Activated CD4-positive, alpha-beta T cell treated with anti-CD3 and anti-CD28 coated beads, Interleukin-2, amount 10 ng/mL, durations not matched to agents 7 days and 5 days (primary cell): Measurements from ENCODE around the gene ELFN1. TPM values are rescaled to one million over a fixed set of nuclear protein-coding genes. Genes with fewer than 3 reads are reported as not detected.

ENCODE experiments used
- CTCF ChIA-PET: fragments of 350-600 bp; sonication (Branson Sonifier 250); formaldehyde crosslinking; loops from one replicate; lab custom pipeline; 2021; ENCODE audit warnings: antibody characterized with exemption; lab: Charles Lee
- POLR2A ChIA-PET: fragments of 350-600 bp; sonication (Branson Sonifier 250); formaldehyde crosslinking; loops from one replicate; lab custom pipeline; 2021; ENCODE audit warnings: antibody characterized with exemption; lab: Charles Lee
- DNase-seq: peaks from one replicate; pipeline ENCODE4 v3.0.0-alpha.2; 2020
- H3K27ac Mint-ChIP-seq: one replicate; pipeline ENCODE4 v1.8.0; 2021; ENCODE audit warnings: mild to moderate bottlenecking, moderate library complexity, mixed read lengths
- H3K27me3 Mint-ChIP-seq: one replicate; pipeline ENCODE4 v1.8.0; 2021; ENCODE audit warnings: mixed read lengths
- H3K36me3 Mint-ChIP-seq: one replicate; pipeline ENCODE4 v1.8.0; 2021; ENCODE audit warnings: low read depth, mixed read lengths
- H3K4me1 Mint-ChIP-seq: one replicate; pipeline ENCODE4 v1.8.0; 2021; ENCODE audit warnings: mixed read lengths
- H3K4me3 Mint-ChIP-seq: one replicate; pipeline ENCODE4 v1.8.0; 2021; ENCODE audit warnings: mild to moderate bottlenecking, moderate library complexity, mixed read lengths
- H3K9me3 Mint-ChIP-seq: one replicate; pipeline ENCODE4 v1.8.0; 2021; ENCODE audit warnings: mixed read lengths
- total RNA-seq, 2 experiments: library from RNA; stranded (reverse); gene quantifications; one replicate each; pipeline ENCODE4 v1.2.3, GENCODE V29; 2021

ELFN1 gene
- total RNA-seq, 2 experiments from 2014 or later: 0.07 TPM; not detected in 1

DNA sequence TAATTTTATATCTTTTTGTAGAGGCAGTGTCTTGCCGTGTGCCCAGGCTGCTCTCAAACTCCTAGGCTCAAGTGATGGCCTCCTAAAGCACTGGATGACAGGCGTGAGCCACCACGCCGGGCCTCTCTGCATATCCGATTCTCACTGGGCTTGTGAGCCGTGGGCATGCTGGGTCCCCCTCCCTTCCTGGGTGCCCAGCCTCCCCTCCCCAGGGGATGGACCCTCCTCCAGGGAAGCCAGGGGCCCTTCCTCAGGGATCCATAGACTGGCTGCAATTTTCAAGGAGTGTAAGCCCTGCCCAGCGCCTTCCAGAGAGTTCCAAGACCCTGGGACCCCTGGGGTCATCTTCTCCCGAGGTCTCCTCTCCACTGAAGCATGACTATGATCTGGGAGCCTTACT is 23.7 kb upstream of the ELFN1 start:
- no peak overlapping the region for H3K4me3 Mint-ChIP-seq
- no peak overlapping the region for H3K27ac Mint-ChIP-seq
- ChIA-PET CTCF (interaction anchor here (0.6 kb wide), 1 partner anchor 72 kb away, joined by 3 read pairs; no protein-coding TSS in a partner anchor), POLR2A (no interaction called here)
- no peaks in the 10 kb centered on the region for H3K4me1 Mint-ChIP-seq
- DNase-seq: no peak
- no peaks in the 10 kb centered on the region for H3K27me3 Mint-ChIP-seq
- H3K36me3 Mint-ChIP-seq: no peaks in the 10 kb centered on the region
- H3K9me3 Mint-ChIP-seq: no peaks in the 10 kb centered on the region

DNA sequence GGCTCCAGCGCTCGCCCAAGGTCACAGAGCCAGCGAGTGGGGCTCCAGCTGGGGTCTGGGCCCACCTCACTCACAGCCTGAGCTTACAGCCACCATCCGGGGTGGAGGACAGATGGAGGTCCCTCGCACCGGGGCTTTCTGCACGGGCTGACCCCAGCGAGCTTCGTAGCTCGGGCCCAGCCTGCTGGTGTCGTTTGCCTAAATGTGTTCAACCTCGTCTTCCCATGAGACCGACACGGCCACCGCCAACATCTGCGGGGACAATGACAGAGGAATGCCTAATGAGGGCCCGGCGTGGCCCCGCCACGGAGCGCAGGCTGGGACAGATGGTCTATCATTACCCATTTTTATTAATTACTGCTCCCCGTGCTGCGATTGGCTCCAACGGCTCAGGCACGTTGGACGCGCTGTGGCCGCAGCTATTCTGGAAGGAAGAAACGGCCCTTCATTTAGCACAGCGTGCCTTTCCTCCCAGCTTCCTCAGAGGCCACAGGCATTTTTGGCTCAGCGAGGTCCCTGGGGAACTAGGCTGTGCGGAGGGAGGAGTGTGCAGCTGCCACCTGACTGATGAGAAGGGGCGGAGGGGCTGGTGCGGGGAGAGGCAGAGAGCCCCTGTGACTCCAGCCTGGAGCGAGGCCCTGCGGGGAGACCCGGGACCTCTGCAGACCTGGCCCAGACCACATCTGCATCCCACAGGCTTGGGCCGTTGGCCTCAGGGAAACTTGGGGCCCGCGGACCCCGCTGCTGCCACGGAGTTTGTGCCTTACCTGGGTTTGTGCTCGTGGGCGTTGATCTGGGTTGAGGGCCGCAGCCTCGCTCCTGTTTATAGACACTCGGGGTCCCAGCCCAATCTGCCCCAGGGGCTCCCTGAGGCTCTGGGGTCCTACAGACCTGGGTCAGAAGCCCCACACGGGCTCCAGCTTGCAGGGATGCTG is 22.9 kb upstream of the ELFN1 start:
- Mint-ChIP-seq H3K9me3 (no peaks in the 10 kb centered on the region), H3K4me3 (no peak overlapping the region), H3K36me3 (no peaks in the 10 kb centered on the region), H3K27me3 (no peaks in the 10 kb centered on the region), H3K27ac (no peak overlapping the region), H3K4me1 (no peaks in the 10 kb centered on the region)
- ChIA-PET CTCF (no interaction called here), POLR2A (no interaction called here)
- DNase-seq: no peak

DNA sequence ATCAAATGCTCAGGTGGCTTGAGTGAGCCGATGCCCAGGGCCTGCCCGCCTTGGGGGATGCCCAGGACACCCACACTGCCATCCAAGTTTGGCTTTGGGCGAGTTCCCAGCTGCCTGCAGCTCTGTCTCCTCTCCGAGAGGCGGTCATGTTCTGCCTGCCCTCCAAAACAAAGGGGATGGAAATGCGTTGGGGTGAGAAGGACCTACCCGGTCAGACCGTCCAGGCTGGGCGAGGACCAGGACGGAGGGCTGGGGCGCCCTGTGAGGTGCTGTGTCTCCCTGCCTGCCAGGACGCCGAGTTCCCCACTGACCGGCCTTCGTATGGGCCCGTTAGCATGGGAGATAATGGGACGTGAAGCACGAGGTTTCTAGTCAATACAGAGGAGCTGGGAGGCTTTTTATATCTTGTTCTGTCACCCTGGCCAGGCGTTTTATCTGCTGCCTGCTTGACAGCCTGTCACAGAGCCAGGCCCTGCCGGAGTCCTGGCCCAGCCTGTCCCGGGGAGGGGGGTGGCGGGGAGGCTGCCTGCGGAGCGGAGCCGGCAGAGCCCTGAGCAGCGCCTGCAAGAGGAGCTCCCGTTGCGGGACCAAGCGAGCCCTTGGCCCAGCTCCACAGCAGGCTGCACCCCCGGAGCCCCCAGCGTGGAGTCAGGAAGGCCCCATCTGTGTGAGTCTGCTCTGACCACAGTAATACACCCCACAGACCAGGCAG is 22.0 kb upstream of the ELFN1 start:
- H3K9me3 Mint-ChIP-seq: no peaks in the 10 kb centered on the region
- DNase-seq: no peak
- H3K4me1 Mint-ChIP-seq: no peaks in the 10 kb centered on the region
- ChIA-PET POLR2A (no interaction called here), CTCF (no interaction called here)
- H3K36me3 Mint-ChIP-seq: no peaks in the 10 kb centered on the region
- H3K27me3 Mint-ChIP-seq: no peaks in the 10 kb centered on the region
- no peak overlapping the region for H3K4me3 Mint-ChIP-seq
- no peak overlapping the region for H3K27ac Mint-ChIP-seq

DNA sequence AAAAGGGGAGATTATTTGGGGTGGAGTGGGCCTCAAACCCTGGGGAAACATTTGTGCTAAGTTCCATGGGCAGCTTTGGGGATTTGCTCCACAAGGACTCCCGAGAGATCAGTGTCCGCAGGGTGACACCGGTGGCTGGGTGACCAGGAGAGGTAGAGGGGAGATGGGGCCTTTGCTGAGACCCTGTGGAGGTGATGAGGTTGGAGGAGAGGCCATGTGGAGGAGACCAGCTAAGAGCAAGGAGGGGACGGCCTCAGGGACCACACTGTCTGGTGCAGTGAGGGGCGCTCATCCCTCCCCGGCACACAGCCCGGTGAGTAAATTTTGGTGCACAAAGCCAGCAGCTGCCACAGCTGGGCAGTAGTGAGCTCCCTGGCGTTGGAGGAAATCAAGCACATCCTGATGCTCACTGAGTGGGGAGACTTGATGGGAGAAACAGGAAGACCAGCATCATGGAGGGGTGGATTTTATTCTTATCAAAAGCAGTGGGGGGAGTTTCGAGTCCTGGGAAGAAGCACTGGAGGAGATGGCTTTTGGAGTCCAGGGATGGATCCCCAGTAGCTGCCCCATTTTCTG is 20.2 kb upstream of the ELFN1 start:
- Mint-ChIP-seq H3K27ac (peak overlapping the region; percentile 9), H3K36me3 (no peaks in the 10 kb centered on the region), H3K9me3 (no peaks in the 10 kb centered on the region), H3K4me3 (no peak overlapping the region), H3K4me1 (no peaks in the 10 kb centered on the region), H3K27me3 (no peaks in the 10 kb centered on the region)
- ChIA-PET CTCF (interaction anchor here (0.9 kb wide), 1 partner anchor 10 kb away, joined by 3 read pairs; no protein-coding TSS in a partner anchor), POLR2A (interaction anchor here (0.6 kb wide), 1 partner anchor 52 kb away, joined by 3 read pairs; no protein-coding TSS in a partner anchor)
- no peak for DNase-seq

DNA sequence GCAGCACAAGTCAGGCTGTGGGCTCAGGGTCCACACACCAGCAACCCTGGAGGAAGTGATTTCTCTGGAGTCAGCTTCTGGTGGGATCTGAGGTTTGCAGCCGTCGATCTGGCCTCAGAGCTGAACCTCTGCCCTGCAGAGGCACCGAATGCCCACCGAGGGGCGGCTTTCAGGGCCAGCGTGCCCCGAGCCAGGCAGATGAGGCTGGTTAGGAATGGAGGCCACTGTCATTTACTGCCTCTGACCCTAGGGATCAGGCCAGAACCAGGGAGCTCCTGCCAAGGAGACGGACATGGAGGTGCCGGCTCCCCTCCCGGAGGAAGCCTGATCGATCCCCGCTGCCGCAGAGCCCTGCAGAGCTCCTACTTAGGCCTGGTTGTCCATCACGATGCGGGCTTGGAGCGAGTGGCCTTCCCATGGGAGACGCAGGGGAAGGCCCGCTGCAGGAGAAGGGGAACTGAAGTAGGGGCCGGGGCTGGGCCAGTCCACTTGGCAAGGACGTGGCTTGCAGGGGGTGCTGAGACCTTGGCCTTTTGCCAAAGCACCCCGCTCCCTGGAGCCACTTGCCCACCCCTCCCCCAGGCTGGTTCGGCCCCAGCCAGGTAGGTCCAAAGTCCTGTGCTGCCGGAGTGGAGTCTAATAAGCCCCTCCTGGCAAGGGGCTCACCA is 19.6 kb upstream of the ELFN1 start:
- POLR2A ChIA-PET: no interaction called here
- Mint-ChIP-seq H3K9me3 (no peaks in the 10 kb centered on the region), H3K4me1 (no peaks in the 10 kb centered on the region), H3K27ac (no peak overlapping the region), H3K27me3 (no peaks in the 10 kb centered on the region), H3K36me3 (no peaks in the 10 kb centered on the region), H3K4me3 (no peak overlapping the region)
- CTCF ChIA-PET: no interaction called here
- no peak for DNase-seq

DNA sequence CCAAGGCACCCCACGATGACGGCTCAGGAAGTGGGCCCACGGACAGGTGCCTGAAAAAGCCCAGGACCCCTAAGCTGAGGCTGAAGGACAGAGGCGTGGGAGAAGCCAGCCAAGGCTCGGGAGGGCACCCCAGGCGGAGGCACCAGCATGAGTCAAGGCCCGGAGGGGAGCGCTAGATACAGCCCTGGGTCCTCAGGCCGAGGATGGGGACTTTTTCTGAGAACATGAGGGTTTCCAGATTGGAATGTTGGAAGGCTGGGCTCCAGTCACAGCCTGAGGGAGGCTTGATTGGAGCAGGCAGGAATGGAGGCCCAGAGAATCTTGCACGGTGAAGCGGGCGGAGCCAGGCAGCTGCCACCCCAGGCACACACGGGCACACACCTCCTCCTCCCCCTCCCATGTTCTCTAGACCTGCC is 19.0 kb upstream of the ELFN1 start:
- Mint-ChIP-seq H3K9me3 (no peaks in the 10 kb centered on the region), H3K36me3 (no peaks in the 10 kb centered on the region), H3K27ac (no peak overlapping the region), H3K27me3 (peaks cover 2% of the 10 kb centered on the region), H3K4me1 (no peaks in the 10 kb centered on the region), H3K4me3 (no peak overlapping the region)
- ChIA-PET CTCF (no interaction called here), POLR2A (no interaction called here)
- DNase-seq: no peak

DNA sequence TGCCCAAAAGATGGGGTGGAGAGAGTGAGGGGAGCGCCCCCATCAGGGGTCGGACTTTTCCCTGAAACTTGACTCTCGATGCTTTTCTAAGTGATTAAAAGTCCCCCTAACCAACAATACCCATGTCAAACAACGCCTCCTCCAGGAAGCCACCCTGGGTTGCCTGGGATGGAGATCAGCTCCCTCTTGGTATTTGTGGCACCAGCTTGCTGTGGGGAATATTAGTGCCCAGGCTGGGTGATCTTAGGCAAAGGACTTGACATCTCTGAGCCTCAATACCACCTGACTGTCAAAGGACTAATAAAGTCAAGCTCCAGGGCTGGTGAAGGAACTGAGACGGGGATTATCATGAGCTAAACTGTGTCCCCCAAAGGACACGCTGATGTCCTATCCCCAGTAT is 18.2 kb upstream of the ELFN1 start:
- no peak for DNase-seq
- Mint-ChIP-seq H3K27me3 (peaks cover 8% of the 10 kb centered on the region), H3K9me3 (no peaks in the 10 kb centered on the region), H3K4me3 (no peak overlapping the region), H3K27ac (no peak overlapping the region), H3K4me1 (no peaks in the 10 kb centered on the region), H3K36me3 (no peaks in the 10 kb centered on the region)
- ChIA-PET CTCF (no interaction called here), POLR2A (no interaction called here)

DNA sequence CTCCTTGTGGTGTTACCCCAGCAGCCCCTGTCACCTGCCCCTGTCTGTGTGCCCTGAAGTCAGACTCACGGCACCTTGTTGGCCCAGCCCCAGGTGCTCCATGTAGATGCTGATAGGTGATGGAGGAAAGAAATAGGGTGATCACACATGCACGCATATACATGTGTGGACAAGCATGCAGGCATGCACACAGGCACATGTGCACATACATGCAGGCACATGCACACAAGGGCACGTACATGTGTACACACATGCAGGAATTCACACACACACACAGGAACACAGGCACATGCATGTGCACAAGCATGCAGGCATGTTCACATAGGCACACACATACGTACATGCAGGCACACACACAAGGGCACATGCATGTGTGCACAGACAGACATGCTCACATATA is 16.6 kb upstream of the ELFN1 start:
- no peaks in the 10 kb centered on the region for H3K36me3 Mint-ChIP-seq
- H3K4me1 Mint-ChIP-seq: no peaks in the 10 kb centered on the region
- no peak overlapping the region for H3K27ac Mint-ChIP-seq
- POLR2A ChIA-PET: no interaction called here
- no peaks in the 10 kb centered on the region for H3K9me3 Mint-ChIP-seq
- CTCF ChIA-PET: no interaction called here
- H3K27me3 Mint-ChIP-seq: peaks cover 21% of the 10 kb centered on the region
- H3K4me3 Mint-ChIP-seq: no peak overlapping the region
- DNase-seq: no peak

DNA sequence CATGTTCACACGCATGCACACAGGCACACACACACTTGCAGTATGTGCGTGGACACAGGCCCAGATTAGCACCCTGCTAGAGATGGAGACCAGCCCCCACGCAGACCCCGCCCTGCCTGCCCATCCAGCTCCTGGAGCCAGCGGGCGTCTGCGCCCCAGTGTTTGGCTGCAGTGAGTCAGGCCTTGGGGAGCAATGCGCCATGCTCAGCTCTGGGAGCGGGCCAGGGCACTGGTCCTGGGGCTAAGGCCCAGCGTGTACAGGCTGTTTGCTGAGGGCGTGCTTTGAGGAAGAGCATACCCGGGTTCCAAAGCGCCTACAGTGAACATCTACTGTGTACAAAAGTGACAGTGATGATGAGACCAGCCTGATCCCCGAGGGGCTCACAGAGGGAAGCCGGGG is 16.0 kb upstream of the ELFN1 start:
- ChIA-PET CTCF (no interaction called here), POLR2A (no interaction called here)
- Mint-ChIP-seq H3K4me3 (no peak overlapping the region), H3K27me3 (peaks cover 22% of the 10 kb centered on the region), H3K9me3 (no peaks in the 10 kb centered on the region), H3K36me3 (no peaks in the 10 kb centered on the region), H3K27ac (no peak overlapping the region), H3K4me1 (no peaks in the 10 kb centered on the region)
- DNase-seq: no peak

DNA sequence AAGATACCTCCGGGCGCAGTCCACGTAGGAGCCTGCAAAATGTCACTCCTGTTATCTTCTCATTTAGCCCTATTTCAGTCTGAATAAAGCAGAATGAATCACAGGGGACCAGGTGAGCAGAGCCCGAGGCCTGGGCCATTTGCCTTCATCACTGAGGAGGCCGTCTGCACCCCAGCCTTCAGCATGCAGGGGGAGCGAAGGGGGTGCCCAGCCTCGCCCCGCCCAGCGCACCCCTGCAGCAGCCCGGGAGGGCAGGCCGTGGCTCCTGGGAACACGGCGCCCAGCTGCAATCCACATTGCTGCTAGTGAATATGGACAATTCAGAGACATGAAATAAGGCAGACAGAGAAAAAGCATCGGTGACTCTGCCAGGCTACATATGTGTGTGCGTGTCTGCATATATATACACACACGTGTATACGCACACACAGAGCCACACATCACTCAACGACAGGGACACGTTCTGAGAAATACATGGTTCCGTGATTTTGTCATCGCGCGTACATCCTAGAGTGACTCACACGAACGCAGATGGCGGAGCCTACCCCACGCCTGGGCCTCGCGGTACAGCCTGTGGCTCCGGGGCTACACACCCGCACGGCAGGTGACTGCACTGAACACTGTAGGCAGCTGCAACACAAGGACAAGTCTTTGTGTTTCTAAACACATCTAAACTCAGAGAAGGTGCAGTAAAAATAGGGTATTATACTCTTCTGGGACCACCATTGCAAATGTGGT is 15.2 kb upstream of the ELFN1 start:
- H3K4me1 Mint-ChIP-seq: no peaks in the 10 kb centered on the region
- ChIA-PET POLR2A (no interaction called here), CTCF (no interaction called here)
- no peaks in the 10 kb centered on the region for H3K36me3 Mint-ChIP-seq
- H3K27me3 Mint-ChIP-seq: peaks cover 22% of the 10 kb centered on the region
- DNase-seq: no peak
- H3K27ac Mint-ChIP-seq: no peak overlapping the region
- H3K4me3 Mint-ChIP-seq: no peak overlapping the region
- no peaks in the 10 kb centered on the region for H3K9me3 Mint-ChIP-seq

DNA sequence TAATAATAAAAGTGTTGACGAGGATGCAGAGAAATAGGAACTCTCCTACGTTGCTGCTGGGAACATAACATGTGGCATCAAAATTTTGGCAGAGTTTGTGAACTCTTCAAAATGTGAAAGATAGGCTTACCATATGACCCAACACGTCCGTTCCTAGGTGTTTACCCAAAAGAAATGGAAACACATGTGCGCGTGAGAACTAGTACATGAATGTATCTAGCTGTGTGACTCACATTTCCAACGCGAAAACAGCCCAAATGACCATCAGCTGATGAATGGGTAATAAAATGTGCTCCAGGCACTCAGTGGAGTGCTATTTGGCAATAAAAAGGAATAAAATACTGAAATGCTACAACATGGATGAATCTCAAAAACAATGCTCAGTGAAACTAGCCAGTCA is 10.4 kb upstream of the ELFN1 start:
- ChIA-PET POLR2A (no interaction called here), CTCF (interaction anchor here (1.3 kb wide), 1 partner anchor 10 kb away, joined by 3 read pairs; no protein-coding TSS in a partner anchor)
- no peak for DNase-seq
- Mint-ChIP-seq H3K4me3 (no peak overlapping the region), H3K27ac (no peak overlapping the region), H3K9me3 (no peaks in the 10 kb centered on the region), H3K36me3 (no peaks in the 10 kb centered on the region), H3K4me1 (peaks cover 4% of the 10 kb centered on the region), H3K27me3 (peaks cover 52% of the 10 kb centered on the region)

DNA sequence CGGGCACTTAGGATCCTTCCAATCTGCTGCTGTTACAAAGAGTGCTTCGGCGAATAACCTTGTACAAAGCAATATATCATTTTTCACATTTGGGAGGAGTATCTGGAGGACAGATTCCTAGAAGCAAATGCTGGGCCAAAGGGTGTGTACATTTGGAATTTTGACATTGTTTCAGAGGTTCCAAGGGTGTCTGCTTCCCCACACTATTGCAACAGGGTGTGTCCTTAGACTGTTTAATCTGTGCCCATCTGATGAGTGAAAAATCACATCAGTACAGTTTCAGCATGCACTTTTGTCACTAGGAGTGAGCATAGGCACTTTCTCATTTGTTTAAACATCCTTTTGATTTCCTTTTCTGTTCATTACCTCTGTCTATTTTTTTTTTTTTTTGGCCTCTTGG is 8.6 kb upstream of the ELFN1 start:
- no peak for DNase-seq
- POLR2A ChIA-PET: no interaction called here
- H3K9me3 Mint-ChIP-seq: no peaks in the 10 kb centered on the region
- peaks cover 4% of the 10 kb centered on the region for H3K4me1 Mint-ChIP-seq
- H3K36me3 Mint-ChIP-seq: no peaks in the 10 kb centered on the region
- no peak overlapping the region for H3K4me3 Mint-ChIP-seq
- H3K27ac Mint-ChIP-seq: no peak overlapping the region
- CTCF ChIA-PET: no interaction called here
- H3K27me3 Mint-ChIP-seq: peaks cover 45% of the 10 kb centered on the region
